Osteoblast (primary cell): ENCODE measurements around the gene GHDC. TPM values are rescaled to one million over a fixed set of nuclear protein-coding genes. Genes with fewer than 3 reads are reported as not detected.

Source experiments
- DNase-seq: peaks from one replicate; pipeline ENCODE4 v3.0.0; 2011; ENCODE audit warnings: low spot score, mixed read lengths; ENCODE audit not compliant: insufficient read length; ENCODE audit errors: missing footprints
- H2AFZ ChIP-seq: 2 replicates; pipeline ENCODE4 v1.6.0; 2011; ENCODE audit warnings: mild to moderate bottlenecking, low read length
- H3K27ac ChIP-seq: 2 replicates; pipeline ENCODE4 v1.5.1; 2011; ENCODE audit warnings: mild to moderate bottlenecking, low read depth, low read length, moderate library complexity
- H3K27me3 ChIP-seq: 2 replicates; pipeline ENCODE4 v1.6.0; 2012; ENCODE audit warnings: mild to moderate bottlenecking, control low read depth, inconsistent platforms, low read length, moderate library complexity; ENCODE audit not compliant: insufficient read depth
- H3K36me3 ChIP-seq: 2 replicates; pipeline ENCODE4 v1.5.1; 2011; ENCODE audit warnings: mild to moderate bottlenecking, low read length, control low read depth, moderate library complexity; ENCODE audit not compliant: insufficient read depth
- H3K4me1 ChIP-seq: 2 replicates; pipeline ENCODE4 v1.5.1; 2011; ENCODE audit warnings: mild to moderate bottlenecking, low read length, control low read depth, moderate library complexity; ENCODE audit not compliant: insufficient read depth
- H3K4me2 ChIP-seq: 2 replicates; pipeline ENCODE4 v1.6.0; 2011; ENCODE audit warnings: mild to moderate bottlenecking, low read length; ENCODE audit not compliant: insufficient read depth
- H3K4me3 ChIP-seq: fragments of 200-600 bp; sonication (generic); 3 replicates; pipeline ENCODE4 v1.5.1; 2012; ENCODE audit warnings: mild to moderate bottlenecking, low read length, inconsistent platforms; ENCODE audit not compliant: insufficient read depth
- H3K79me2 ChIP-seq: 2 replicates; pipeline ENCODE4 v1.6.0; 2012; ENCODE audit warnings: mild to moderate bottlenecking, low read length, control low read depth, inconsistent platforms; ENCODE audit not compliant: insufficient read depth
- H3K9me3 ChIP-seq: 2 replicates; pipeline ENCODE4 v1.5.1; 2011; ENCODE audit warnings: low read depth, low read length, control low read depth
- H4K20me1 ChIP-seq: 2 replicates; pipeline ENCODE4 v1.6.0; 2012; ENCODE audit warnings: mild to moderate bottlenecking, low read length, control low read depth; ENCODE audit not compliant: insufficient read depth
- CTCF ChIP-seq: IDR thresholded peaks from 2 replicates; pipeline ENCODE4 v1.5.1; 2011; ENCODE audit warnings: mild to moderate bottlenecking, low read depth, low read length, moderate library complexity; ENCODE audit errors: extremely low read depth
- total RNA-seq: library from RNA; depleted of rRNA; stranded (reverse); fragments of >200 nt; gene quantifications from 2 replicates; pipeline ENCODE4 v1.2.3, GENCODE V29; 2012

The GHDC gene
- total RNA-seq, 1 donor, result 31.8 TPM

DNA sequence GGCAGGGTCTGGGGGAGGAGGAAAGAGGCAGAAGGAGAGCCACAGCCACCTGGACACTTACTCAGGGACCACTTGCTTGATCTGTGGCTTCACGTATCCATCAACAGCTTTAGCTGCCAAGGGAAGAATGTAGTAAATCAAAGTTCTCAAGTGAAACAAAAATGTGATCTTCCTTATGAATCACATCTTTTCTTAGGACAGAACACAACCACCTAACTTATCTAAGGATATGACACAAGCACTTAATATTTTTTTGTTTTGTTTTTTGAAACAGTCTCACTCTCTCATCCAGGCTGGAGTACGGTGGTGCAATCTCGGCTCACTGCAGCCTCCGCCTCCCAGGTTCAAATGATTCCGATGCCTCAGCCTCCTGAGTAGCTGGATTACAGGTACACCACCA is 8.4 kb upstream of the GHDC start:
- no peaks in the 10 kb centered on the region for H3K9me3 ChIP-seq
- H2AFZ ChIP-seq, result no peak overlapping the region
- H4K20me1 ChIP-seq, result no peaks in the 10 kb centered on the region
- H3K27ac ChIP-seq, result no peak overlapping the region
- no peaks in the 10 kb centered on the region for H3K4me1 ChIP-seq
- no peaks in the 10 kb centered on the region for H3K27me3 ChIP-seq
- H3K36me3 ChIP-seq, result peaks cover 35% of the 10 kb centered on the region
- no peak for DNase-seq
- no peak overlapping the region for H3K4me2 ChIP-seq
- no peak overlapping the region for H3K4me3 ChIP-seq
- TF ChIP-seq CTCF, result no peak
- H3K79me2 ChIP-seq, result no peaks in the 10 kb centered on the region

DNA sequence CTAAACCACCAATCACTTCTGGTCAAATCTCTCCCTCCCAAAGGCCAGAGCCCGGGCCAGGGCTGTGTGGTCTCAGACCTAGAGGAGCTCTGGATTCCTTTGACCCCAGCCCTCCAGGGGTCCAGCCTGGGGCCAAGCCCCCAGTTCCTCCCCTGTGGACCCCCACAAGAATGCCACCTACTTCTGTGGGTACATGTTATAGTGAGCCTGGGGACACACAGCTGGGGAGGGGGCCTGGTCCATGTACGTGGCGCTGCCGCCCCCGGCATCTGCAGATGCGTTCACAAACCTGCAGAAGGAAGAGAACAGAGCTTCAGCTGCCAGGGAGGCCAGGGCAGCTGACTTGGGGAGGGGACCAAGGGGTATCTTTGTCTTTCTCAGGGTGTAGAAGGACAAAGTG is 7.9 kb upstream of the GHDC start:
- H3K4me1 ChIP-seq, result no peaks in the 10 kb centered on the region
- no peak overlapping the region for H3K4me2 ChIP-seq
- no peak for TF ChIP-seq CTCF
- H3K27ac ChIP-seq, result no peak overlapping the region
- no peaks in the 10 kb centered on the region for H3K79me2 ChIP-seq
- DNase-seq, result no peak
- no peak overlapping the region for H2AFZ ChIP-seq
- H3K4me3 ChIP-seq, result no peak overlapping the region
- no peaks in the 10 kb centered on the region for H3K27me3 ChIP-seq
- peaks cover 29% of the 10 kb centered on the region for H3K36me3 ChIP-seq
- no peaks in the 10 kb centered on the region for H3K9me3 ChIP-seq
- H4K20me1 ChIP-seq, result no peaks in the 10 kb centered on the region

DNA sequence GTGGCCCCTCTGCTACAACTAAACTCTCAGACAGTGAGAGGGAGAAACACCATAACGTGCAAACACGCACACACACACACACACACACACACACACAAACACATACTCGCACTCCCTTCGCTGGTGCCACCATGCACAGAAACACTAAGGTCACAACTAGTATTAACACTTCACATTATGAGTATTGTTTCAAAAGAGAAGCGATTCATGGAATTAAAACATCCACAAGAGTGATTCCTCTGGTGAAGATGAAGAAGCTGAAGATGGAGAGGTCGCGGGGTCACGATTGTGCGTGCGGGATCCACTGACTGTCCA is 7.1 kb upstream of the GHDC start:
- DNase-seq, result no peak
- H3K4me1 ChIP-seq, result no peaks in the 10 kb centered on the region
- no peaks in the 10 kb centered on the region for H3K9me3 ChIP-seq

DNA sequence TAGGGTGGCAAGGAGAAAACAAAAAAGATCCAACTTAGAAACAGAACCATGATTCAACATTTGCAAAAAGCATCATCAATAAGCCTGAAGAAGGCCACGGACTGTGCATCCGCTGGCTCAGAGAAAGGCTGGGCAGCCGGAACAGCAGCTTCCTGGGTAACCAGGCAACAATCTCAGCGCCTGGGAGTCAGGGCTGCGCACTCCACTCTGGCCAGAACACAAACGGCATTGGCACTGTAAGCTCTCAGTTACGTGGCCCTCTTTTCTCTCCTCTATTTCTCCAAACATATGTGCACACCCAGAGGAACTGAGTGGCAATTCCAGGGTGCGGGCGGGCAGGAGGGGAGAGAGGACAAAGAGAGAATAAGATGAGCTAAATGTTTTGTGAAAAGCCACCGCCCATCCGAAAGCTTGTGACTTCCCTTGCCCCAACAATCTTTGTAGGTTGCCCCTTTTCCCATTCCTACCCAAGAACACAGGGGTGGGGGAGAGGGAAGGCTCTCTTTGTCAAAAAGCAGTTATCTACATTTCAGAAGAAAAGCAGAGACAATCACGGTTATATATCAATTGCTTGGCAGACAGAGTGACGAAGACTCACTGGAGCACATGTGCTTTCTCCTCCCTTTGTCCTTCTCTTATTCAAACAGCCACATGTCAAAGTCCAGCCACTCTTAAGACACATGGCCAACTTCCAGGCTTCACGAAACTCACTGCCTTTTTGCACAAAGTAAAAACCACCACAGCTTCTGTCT is 6.6 kb upstream of the GHDC start:
- no peak for TF ChIP-seq CTCF
- H3K27ac ChIP-seq, result no peak overlapping the region
- no peaks in the 10 kb centered on the region for H3K79me2 ChIP-seq
- H3K4me1 ChIP-seq, result no peaks in the 10 kb centered on the region
- no peaks in the 10 kb centered on the region for H4K20me1 ChIP-seq
- H3K27me3 ChIP-seq, result no peaks in the 10 kb centered on the region
- DNase-seq, result no peak
- H2AFZ ChIP-seq, result no peak overlapping the region
- peaks cover 23% of the 10 kb centered on the region for H3K36me3 ChIP-seq
- H3K9me3 ChIP-seq, result no peaks in the 10 kb centered on the region
- H3K4me3 ChIP-seq, result no peak overlapping the region
- no peak overlapping the region for H3K4me2 ChIP-seq

More for the DNA sequence above, 7.1 kb upstream of the GHDC start:
- no peaks in the 10 kb centered on the region for H4K20me1 ChIP-seq
- TF ChIP-seq CTCF, result no peak
- peaks cover 26% of the 10 kb centered on the region for H3K36me3 ChIP-seq
- H2AFZ ChIP-seq, result no peak overlapping the region
- H3K4me2 ChIP-seq, result no peak overlapping the region
- H3K27ac ChIP-seq, result no peak overlapping the region
- H3K4me3 ChIP-seq, result no peak overlapping the region
- H3K79me2 ChIP-seq, result no peaks in the 10 kb centered on the region
- no peaks in the 10 kb centered on the region for H3K27me3 ChIP-seq
